WERI-Rb-1 (cell line): ENCODE data around the gene ADCY2.

Experiments
- DNase-seq: peaks from one replicate; pipeline ENCODE4 v3.0.0-alpha.2; 2020
- H3K27ac ChIP-seq: fragments of 250-450 bp; sonication (Bioruptor Pico); 2 replicates; pipeline ENCODE4 v1.5.1; 2020; ENCODE audit warnings: mild to moderate bottlenecking, moderate library complexity
- H3K27me3 ChIP-seq: fragments of 250-450 bp; sonication (Bioruptor Pico); 2 replicates; pipeline ENCODE4 v1.5.1; 2021; ENCODE audit warnings: mild to moderate bottlenecking, low read depth, moderate library complexity; ENCODE audit not compliant: insufficient read depth, severe bottlenecking
- H3K36me3 ChIP-seq: fragments of 250-450 bp; sonication (Bioruptor Pico); 2 replicates; pipeline ENCODE4 v1.5.1; 2020; ENCODE audit warnings: mild to moderate bottlenecking, moderate library complexity
- H3K4me3 ChIP-seq: 2 replicates; pipeline ENCODE4 v1.5.1; 2011; ENCODE audit warnings: low read depth, mild to moderate bottlenecking, control low read depth, low read length
- H3K9me3 ChIP-seq: fragments of 250-450 bp; sonication (Bioruptor Pico); 2 replicates; pipeline ENCODE4 v1.5.1; 2021; ENCODE audit warnings: mild to moderate bottlenecking, moderate library complexity; ENCODE audit not compliant: severe bottlenecking
- TF ChIP-seq, protein P1 (sequence below): IDR thresholded peaks from 2 replicates; pipeline ENCODE4 v1.5.1; 2011; ENCODE audit warnings: low read depth, mild to moderate bottlenecking, control low read depth, inconsistent platforms, low read length

Gene ADCY2

DNA sequence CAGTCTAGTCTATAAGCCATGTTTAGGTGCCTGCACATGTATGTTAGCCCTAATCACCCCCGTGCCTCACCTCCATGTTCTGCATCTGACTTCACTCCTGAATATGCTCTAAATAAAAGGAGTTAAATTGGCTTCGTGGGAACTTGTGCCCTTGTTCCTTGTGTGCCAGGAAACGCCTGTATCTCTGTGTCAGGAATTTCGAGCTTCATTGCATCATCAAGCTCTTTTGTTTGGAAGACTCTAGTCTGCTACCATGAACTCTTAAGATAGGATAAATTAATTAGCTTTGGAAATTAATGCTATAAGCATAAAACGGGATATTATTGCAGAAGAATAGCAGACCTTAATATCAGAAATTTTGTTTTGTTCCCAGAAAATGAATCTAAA lies 99.2 kb downstream of the ADCY2 start:
- DNase-seq = no peak
- no peak overlapping the region for H3K4me3 ChIP-seq
- TF ChIP-seq, protein P1, sequence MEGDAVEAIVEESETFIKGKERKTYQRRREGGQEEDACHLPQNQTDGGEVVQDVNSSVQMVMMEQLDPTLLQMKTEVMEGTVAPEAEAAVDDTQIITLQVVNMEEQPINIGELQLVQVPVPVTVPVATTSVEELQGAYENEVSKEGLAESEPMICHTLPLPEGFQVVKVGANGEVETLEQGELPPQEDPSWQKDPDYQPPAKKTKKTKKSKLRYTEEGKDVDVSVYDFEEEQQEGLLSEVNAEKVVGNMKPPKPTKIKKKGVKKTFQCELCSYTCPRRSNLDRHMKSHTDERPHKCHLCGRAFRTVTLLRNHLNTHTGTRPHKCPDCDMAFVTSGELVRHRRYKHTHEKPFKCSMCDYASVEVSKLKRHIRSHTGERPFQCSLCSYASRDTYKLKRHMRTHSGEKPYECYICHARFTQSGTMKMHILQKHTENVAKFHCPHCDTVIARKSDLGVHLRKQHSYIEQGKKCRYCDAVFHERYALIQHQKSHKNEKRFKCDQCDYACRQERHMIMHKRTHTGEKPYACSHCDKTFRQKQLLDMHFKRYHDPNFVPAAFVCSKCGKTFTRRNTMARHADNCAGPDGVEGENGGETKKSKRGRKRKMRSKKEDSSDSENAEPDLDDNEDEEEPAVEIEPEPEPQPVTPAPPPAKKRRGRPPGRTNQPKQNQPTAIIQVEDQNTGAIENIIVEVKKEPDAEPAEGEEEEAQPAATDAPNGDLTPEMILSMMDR = no peak
- H3K27me3 ChIP-seq = no peaks in the 10 kb centered on the region
- H3K9me3 ChIP-seq = no peaks in the 10 kb centered on the region
- peak overlapping the region; percentile 55 for H3K27ac ChIP-seq
- peaks cover 4% of the 10 kb centered on the region for H3K36me3 ChIP-seq

DNA sequence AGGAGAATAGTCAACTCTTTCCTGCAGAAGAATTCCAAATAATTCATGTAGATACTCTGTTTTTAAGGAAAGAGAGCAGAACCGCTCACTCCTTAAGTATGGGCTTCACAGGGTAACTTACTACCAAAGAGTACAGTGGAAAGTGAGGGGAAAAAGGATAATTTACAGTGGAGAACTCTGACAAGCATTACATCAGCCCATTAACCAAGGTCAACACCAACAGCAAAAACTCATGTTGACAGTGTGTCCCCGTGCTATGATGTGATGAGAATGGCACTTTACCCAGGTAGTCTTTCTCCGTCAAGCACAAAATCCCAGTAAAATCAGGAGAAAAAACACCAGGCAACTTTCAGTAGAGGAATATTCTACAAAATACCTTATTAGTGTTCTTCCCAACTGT lies 104.3 kb downstream of the ADCY2 start:
- DNase-seq = no peak
- Histone ChIP-seq H3K27me3 (no peaks in the 10 kb centered on the region), H3K9me3 (no peaks in the 10 kb centered on the region), H3K4me3 (no peak overlapping the region), H3K27ac (no peak overlapping the region), H3K36me3 (peaks cover 15% of the 10 kb centered on the region)
- TF ChIP-seq, protein P1 = no peak

DNA sequence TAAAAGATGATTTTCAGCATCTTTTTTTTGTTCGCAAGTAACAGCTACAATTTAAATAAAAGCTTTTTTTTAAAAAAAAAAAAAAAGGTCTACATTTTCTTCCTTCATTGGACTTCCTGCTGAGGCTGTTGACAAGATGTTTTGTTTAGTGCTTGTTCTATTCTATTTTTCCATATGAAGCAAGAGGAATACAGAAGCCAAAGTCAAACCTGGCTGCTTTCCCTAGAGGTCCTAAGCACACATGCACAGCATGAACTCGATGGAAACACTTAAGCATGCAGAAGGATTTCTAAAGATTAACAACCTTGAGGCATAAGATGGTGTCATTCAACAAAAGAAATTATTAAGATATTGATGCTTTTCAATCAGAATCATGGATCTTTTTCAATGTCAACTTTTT lies 105.1 kb downstream of the ADCY2 start:
- no peaks in the 10 kb centered on the region for H3K27me3 ChIP-seq
- TF ChIP-seq, protein P1 = no peak
- DNase-seq = no peak
- H3K27ac ChIP-seq = no peak overlapping the region
- no peak overlapping the region for H3K4me3 ChIP-seq
- H3K9me3 ChIP-seq = no peaks in the 10 kb centered on the region
- H3K36me3 ChIP-seq = peaks cover 15% of the 10 kb centered on the region

DNA sequence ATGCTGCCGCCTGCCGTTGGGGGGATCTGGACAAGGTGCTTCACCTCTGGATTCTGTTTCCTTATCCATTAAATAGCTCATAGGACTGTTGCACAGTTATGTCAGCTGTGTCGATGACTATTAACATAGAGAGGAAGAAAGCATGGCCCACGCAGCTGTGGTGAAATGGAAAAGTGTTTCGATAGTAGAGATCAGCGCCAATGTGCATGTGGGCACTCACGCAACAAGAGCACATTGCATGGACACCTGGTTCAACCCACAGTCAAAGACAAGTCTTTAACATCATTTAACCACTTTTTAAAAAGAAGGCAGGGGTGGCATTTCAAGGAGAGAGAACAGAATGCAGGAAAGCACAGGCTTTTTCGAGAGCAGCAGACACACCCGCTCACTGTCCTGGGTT lies 107.6 kb downstream of the ADCY2 start:
- H3K36me3 ChIP-seq = peaks cover 15% of the 10 kb centered on the region

DNA sequence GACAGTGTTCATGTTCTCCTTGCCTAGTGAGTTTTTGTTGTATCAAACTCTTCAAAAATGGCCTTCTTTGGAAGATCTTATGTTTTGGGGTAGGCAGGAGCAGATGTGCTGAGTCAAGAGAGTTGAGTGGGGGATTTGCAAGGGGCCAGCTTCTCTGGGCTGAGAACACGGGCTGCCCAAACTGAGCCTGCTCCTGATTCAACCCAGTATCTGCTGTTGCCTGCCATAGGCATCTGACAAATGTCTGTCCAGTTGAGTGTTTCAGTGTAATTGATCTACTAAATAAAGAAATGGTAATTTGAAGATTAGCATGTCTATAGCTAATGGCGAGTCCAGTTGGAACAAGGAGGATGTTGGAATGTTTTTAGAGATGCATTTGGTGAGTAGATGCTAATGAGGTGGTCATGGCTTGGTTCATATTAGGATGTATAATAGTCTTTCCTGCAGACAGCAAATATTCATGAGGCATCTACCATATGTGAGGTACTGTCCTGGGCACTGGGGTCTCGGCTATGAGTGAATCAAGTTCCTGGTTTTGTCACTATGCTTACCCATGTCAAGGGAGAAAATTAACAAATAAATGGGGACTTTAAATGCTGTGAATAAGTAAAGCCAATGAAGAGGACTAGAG lies 119.5 kb downstream of the ADCY2 start:
- peaks cover 3% of the 10 kb centered on the region for H3K36me3 ChIP-seq
- H3K27me3 ChIP-seq = no peaks in the 10 kb centered on the region
- no peaks in the 10 kb centered on the region for H3K9me3 ChIP-seq
- H3K27ac ChIP-seq = no peak overlapping the region
- H3K4me3 ChIP-seq = no peak overlapping the region
- DNase-seq = no peak
- TF ChIP-seq, protein P1 = no peak

More for the DNA sequence above, 107.6 kb downstream of the ADCY2 start:
- Histone ChIP-seq H3K9me3 (no peaks in the 10 kb centered on the region), H3K27ac (no peak overlapping the region), H3K4me3 (no peak overlapping the region), H3K27me3 (no peaks in the 10 kb centered on the region)
- DNase-seq = no peak
- TF ChIP-seq, protein P1 = no peak

DNA sequence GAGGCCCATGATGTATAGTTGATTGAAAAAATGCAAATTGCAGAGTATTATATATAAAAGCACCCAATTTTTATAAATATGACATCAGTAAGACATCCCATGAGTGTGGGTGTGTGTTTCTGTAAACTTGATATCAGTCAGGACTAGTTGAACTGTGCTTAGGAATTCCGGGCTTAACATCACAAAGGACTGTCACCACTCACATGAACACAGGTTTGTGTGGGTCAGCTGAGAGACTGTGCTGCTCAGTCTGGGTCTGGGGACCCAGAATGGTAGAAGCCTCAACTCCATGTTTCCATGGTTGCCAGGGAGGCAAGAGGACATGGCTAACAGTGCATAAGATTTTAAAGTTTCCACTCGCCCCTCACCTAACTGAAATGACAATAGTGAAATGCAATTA lies 120.3 kb downstream of the ADCY2 start:
- TF ChIP-seq, protein P1 = no peak
- no peak for DNase-seq
- H3K9me3 ChIP-seq = no peaks in the 10 kb centered on the region
- H3K27me3 ChIP-seq = no peaks in the 10 kb centered on the region
- H3K4me3 ChIP-seq = no peak overlapping the region
- H3K36me3 ChIP-seq = peaks cover 11% of the 10 kb centered on the region
- no peak overlapping the region for H3K27ac ChIP-seq
